Measurements from ENCODE around the gene FAM163B. TPM values are rescaled to one million over a fixed set of nuclear protein-coding genes. Genes with fewer than 3 reads are reported as not detected.
A peak's percentile ranks its signal among the peaks of the same experiment; 100 is the strongest.

Gene FAM163B
- total RNA-seq, 1 experiment from 2014 or later: not detected

- H3K27ac Mint-ChIP-seq (ENCODE audit: low read depth, unreplicated experiment): no peak overlapping the region
- peaks cover 33% of the 10 kb centered on the region for H3K27me3 Mint-ChIP-seq (ENCODE audit: insufficient read depth, unreplicated experiment)
- ChIA-PET CTCF (no interaction called here), POLR2A (no interaction called here)
- no peaks in the 10 kb centered on the region for H3K9me3 Mint-ChIP-seq (ENCODE audit: unreplicated experiment)
- H3K4me3 Mint-ChIP-seq (ENCODE audit: unreplicated experiment): no peak overlapping the region
- intact Hi-C loops (cut with micrococcal nuclease): no loop called here
- DNase-seq (ENCODE audit: unreplicated experiment): no peak
- H3K36me3 Mint-ChIP-seq (ENCODE audit: insufficient read depth, unreplicated experiment): no peaks in the 10 kb centered on the region
- H3K4me1 Mint-ChIP-seq (ENCODE audit: insufficient read depth, unreplicated experiment): peaks cover 5% of the 10 kb centered on the region
- TF ChIP-seq CTCF (IDR thresholded peaks at IDR 0.05; ENCODE audit: unreplicated experiment): no peak
- no TSS peak for BruUV-seq (replicated peaks)
These were observed 48.9 kb downstream of the FAM163B start for GRCh38 chr9:133560311-133560710.

DNA sequence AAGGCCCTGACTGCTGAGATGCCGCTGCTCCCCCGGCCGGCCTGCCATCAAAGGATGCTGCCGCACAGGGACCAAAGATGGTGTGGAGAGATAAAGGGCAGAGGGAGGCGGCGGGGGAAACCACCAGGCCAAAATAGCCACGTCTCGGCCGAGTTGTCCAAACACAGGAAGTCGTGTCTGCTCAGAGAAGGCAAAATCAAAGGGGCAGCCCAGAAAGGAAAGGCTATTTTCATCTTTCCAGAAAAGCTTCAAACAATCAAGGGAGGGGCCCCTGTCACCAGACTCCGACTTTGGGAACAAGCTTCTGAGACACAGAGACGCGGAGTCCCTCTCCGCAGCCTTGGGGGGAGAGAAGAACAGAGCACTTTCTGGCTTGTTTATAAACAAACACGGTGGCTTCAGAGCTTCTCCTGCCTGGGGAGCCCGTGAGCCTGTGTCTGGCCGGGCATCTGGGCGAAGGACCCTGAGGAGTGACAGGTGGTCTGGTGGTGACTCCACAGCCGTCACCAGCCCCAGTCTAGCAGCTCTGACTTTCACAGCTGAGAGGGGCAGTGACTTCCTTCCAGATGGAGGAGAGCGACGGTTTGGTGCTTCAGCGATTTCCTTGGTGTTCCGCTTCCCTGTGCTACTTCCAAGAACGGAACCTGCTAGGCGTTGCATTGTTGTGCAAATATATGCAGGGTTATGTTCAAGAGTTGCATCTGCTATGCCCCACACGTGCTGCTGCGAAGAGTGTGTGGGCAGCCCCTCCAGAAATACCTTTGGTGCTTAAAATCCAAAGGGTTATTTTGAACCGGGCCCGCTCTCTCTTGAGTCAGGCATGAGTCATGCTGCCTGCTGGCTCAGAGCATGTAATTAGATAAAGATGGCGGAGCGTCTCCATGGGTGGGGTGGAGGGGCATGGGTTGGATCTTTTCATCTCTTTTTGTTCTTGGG is 50.7 kb downstream of the FAM163B start:
- BruUV-seq (replicated peaks): no TSS peak
- no peak overlapping the region for H3K27ac Mint-ChIP-seq (ENCODE audit: low read depth, unreplicated experiment)

GRCh38 chr9:133557581-133557980 is 51.6 kb downstream of the FAM163B start:
- H3K27me3 Mint-ChIP-seq (ENCODE audit: insufficient read depth, unreplicated experiment): peaks cover 22% of the 10 kb centered on the region
- no peaks in the 10 kb centered on the region for H3K9me3 Mint-ChIP-seq (ENCODE audit: unreplicated experiment)
- no peak overlapping the region for H3K4me3 Mint-ChIP-seq (ENCODE audit: unreplicated experiment)
- no peak for TF ChIP-seq CTCF (IDR thresholded peaks at IDR 0.05; ENCODE audit: unreplicated experiment)
- no peak for DNase-seq (ENCODE audit: unreplicated experiment)
- CTCF ChIA-PET: no interaction called here
- H3K36me3 Mint-ChIP-seq (ENCODE audit: insufficient read depth, unreplicated experiment): no peaks in the 10 kb centered on the region
- POLR2A ChIA-PET: no interaction called here
- peaks cover 5% of the 10 kb centered on the region for H3K4me1 Mint-ChIP-seq (ENCODE audit: insufficient read depth, unreplicated experiment)
- intact Hi-C loops (cut with micrococcal nuclease): no loop called here
- no peak overlapping the region for H3K27ac Mint-ChIP-seq (ENCODE audit: low read depth, unreplicated experiment)
- BruUV-seq (replicated peaks): no TSS peak

More for the DNA sequence above, 50.7 kb downstream of the FAM163B start:
- intact Hi-C loops (cut with micrococcal nuclease): no loop called here
- POLR2A ChIA-PET: no interaction called here
- peaks cover 21% of the 10 kb centered on the region for H3K27me3 Mint-ChIP-seq (ENCODE audit: insufficient read depth, unreplicated experiment)
- CTCF ChIA-PET: interaction anchor here (0.6 to 0.7 kb wide), 2 partner anchors 38 to 589 kb away, joined by 3 read pairs; no protein-coding TSS in a partner anchor
- no peaks in the 10 kb centered on the region for H3K36me3 Mint-ChIP-seq (ENCODE audit: insufficient read depth, unreplicated experiment)
- no peak for TF ChIP-seq CTCF (IDR thresholded peaks at IDR 0.05; ENCODE audit: unreplicated experiment)
- H3K4me1 Mint-ChIP-seq (ENCODE audit: insufficient read depth, unreplicated experiment): peaks cover 5% of the 10 kb centered on the region
- no peaks in the 10 kb centered on the region for H3K9me3 Mint-ChIP-seq (ENCODE audit: unreplicated experiment)
- no peak overlapping the region for H3K4me3 Mint-ChIP-seq (ENCODE audit: unreplicated experiment)
- DNase-seq (ENCODE audit: unreplicated experiment): peak; percentile 45

DNA sequence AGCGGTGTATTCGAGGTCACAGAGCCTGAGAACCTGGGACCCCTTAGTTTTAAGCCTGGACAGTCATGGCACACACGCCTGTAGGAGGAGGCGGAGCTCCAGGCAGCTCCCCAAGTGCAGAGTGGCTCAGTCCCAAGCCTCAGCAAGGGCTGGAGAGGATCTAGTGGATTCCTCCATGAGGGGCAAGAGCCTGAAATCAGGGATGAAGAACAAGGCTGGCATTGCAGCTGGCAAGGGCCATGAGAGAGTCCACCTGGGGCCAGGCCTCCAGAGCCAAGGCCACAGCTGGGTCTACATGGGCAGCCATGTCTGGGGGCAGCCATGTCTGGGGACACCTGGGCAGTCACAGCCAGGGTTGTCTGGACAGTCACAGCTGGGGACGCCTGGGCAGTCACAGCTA is 52.8 kb downstream of the FAM163B start:
- H3K9me3 Mint-ChIP-seq (ENCODE audit: unreplicated experiment): no peaks in the 10 kb centered on the region
- no peaks in the 10 kb centered on the region for H3K36me3 Mint-ChIP-seq (ENCODE audit: insufficient read depth, unreplicated experiment)
- H3K4me1 Mint-ChIP-seq (ENCODE audit: insufficient read depth, unreplicated experiment): peaks cover 5% of the 10 kb centered on the region
- H3K4me3 Mint-ChIP-seq (ENCODE audit: unreplicated experiment): no peak overlapping the region
- CTCF ChIA-PET: interaction anchor here (0.5 to 0.6 kb wide), 2 partner anchors 41 to 189 kb away, joined by 3 to 4 read pairs; no protein-coding TSS in a partner anchor
- no peak overlapping the region for H3K27ac Mint-ChIP-seq (ENCODE audit: low read depth, unreplicated experiment)
- intact Hi-C loops (cut with micrococcal nuclease): no loop called here
- no peak for DNase-seq (ENCODE audit: unreplicated experiment)
- peaks cover 27% of the 10 kb centered on the region for H3K27me3 Mint-ChIP-seq (ENCODE audit: insufficient read depth, unreplicated experiment)
- BruUV-seq (replicated peaks): no TSS peak
- POLR2A ChIA-PET: no interaction called here
- no peak for TF ChIP-seq CTCF (IDR thresholded peaks at IDR 0.05; ENCODE audit: unreplicated experiment)
